K562 (cell line): ENCODE data around the gene RFNG. TPM values are rescaled to one million over a fixed set of nuclear protein-coding genes. Genes with fewer than 3 reads are reported as not detected.

Experiments used
- ARNT ChIP-seq, 2 experiments: fragments of 450-650 bp; IDR thresholded peaks; 2 replicates each; pipeline ENCODE4 v1.6.1; 2016; ENCODE audit warnings: mild to moderate bottlenecking in 1 of 2
- ATF2 ChIP-seq: sonication (generic); formaldehyde crosslinking; IDR thresholded peaks from 2 replicates; pipeline ENCODE4 v1.8.1; 2022; ENCODE audit warnings: missing genetic modification reagents
- CBX5 ChIP-seq: IDR thresholded peaks from 2 replicates; pipeline ENCODE4 v1.6.1; 2014; ENCODE audit warnings: low read depth, borderline replicate concordance
- ERF ChIP-seq: fragments of 450-650 bp; formaldehyde crosslinking; IDR thresholded peaks from 2 replicates; pipeline ENCODE4 v1.4.0; 2020; ENCODE audit warnings: mild to moderate bottlenecking, mixed read lengths
- FOXJ2 ChIP-seq: fragments of 200-800 bp; sonication (Bioruptor generic); IDR thresholded peaks from 2 replicates; pipeline ENCODE4 v1.6.1; 2016; ENCODE audit warnings: missing genetic modification characterization, missing compliant biosample characterization
- HDAC1 ChIP-seq, 2 experiments: fragments of 450-650 bp; IDR thresholded peaks; 2 replicates each; pipeline ENCODE4 v1.6.1; 2016 to 2017; ENCODE audit warnings: inconsistent platforms in 1 of 2, mild to moderate bottlenecking in 1 of 2, moderate library complexity in 1 of 2
- HMBOX1 ChIP-seq: sonication (generic); IDR thresholded peaks from 2 replicates; pipeline ENCODE4 v1.6.1; 2016
- IRF9 ChIP-seq: fragments of 450-650 bp; IDR thresholded peaks from 2 replicates; pipeline ENCODE4 v1.6.1; 2016; ENCODE audit warnings: missing biosample characterization, missing genetic modification characterization
- KHSRP ChIP-seq: fragments of 450-650 bp; IDR thresholded peaks from 2 replicates; pipeline ENCODE4 v1.6.1; 2017
- KLF6 ChIP-seq: fragments of 250-450 bp; sonication (Bioruptor Pico); IDR thresholded peaks from 2 replicates; pipeline ENCODE4 v1.4.0; 2020; ENCODE audit warnings: mild to moderate bottlenecking, moderate library complexity, borderline replicate concordance
- MCM7 ChIP-seq, 2 experiments: fragments of 450-650 bp; IDR thresholded peaks; 2 replicates each; pipeline ENCODE4 v1.6.1; 2016 to 2018
- MYC ChIP-seq, 2 experiments: fragments of 250-450 bp in 1 of 2; sonication (Bioruptor Pico) in 1 of 2; IDR thresholded peaks; 2 replicates each; pipeline versions ENCODE4 v1.5.1 to v1.6.1; 2012 to 2021; ENCODE audit warnings: low read depth in 2 of 2, borderline replicate concordance in 1 of 2, improper control_type of control experiment in 1 of 2, low read length in 1 of 2, mild to moderate bottlenecking in 1 of 2, moderate library complexity in 1 of 2
- NELFE ChIP-seq: IDR thresholded peaks from 2 replicates; pipeline ENCODE4 v1.6.1; 2011; ENCODE audit warnings: mild to moderate bottlenecking; ENCODE audit not compliant: insufficient read depth, insufficient read length
- PHF21A ChIP-seq: fragments of 450-650 bp; IDR thresholded peaks from 2 replicates; pipeline ENCODE4 v1.6.1; 2017; ENCODE audit warnings: low read depth, borderline replicate concordance
- POLR2A ChIP-seq: fragments of 450-650 bp; conservative IDR thresholded peaks from 2 replicates; pipeline ENCODE4 v1.6.1; 2016
- POLR2B ChIP-seq: fragments of 450-650 bp; IDR thresholded peaks from 2 replicates; pipeline ENCODE4 v1.6.1; 2018; ENCODE audit warnings: low read depth; ENCODE audit not compliant: partially characterized antibody
- RB1 ChIP-seq: fragments of 450-650 bp; IDR thresholded peaks from 2 replicates; pipeline ENCODE4 v1.6.1; 2017; ENCODE audit warnings: low read depth, mild to moderate bottlenecking
- RBM22 ChIP-seq: fragments of 200-400 bp; formaldehyde crosslinking; IDR thresholded peaks from 2 replicates; pipeline ENCODE4 v1.6.1; 2018; ENCODE audit warnings: low read length, low read depth; ENCODE audit not compliant: poor library complexity, severe bottlenecking
- YY1 ChIP-seq, 3 experiments: IDR thresholded peaks; 2 replicates each; pipeline ENCODE4 v1.6.1; 2011; ENCODE audit warnings: low read length in 2 of 3, mild to moderate bottlenecking in 2 of 3, moderate library complexity in 2 of 3, borderline replicate concordance in 1 of 3, control low read depth in 1 of 3, low read depth in 1 of 3; ENCODE audit not compliant: insufficient read depth in 3 of 3, insufficient replicate concordance in 2 of 3, control insufficient read depth in 1 of 3, insufficient read length in 1 of 3; ENCODE audit errors: extremely low read depth in 1 of 3
- ZC3H8 ChIP-seq: fragments of 450-650 bp; IDR thresholded peaks from 2 replicates; pipeline ENCODE4 v1.6.1; 2017
- ZFX ChIP-seq: sonication (generic); formaldehyde crosslinking; IDR thresholded peaks from 2 replicates; pipeline ENCODE4 v1.8.0; 2022; ENCODE audit warnings: mild to moderate bottlenecking, missing genetic modification reagents, moderate library complexity
- ZNF121 ChIP-seq: sonication (generic); formaldehyde crosslinking; conservative IDR thresholded peaks from 2 replicates; pipeline ENCODE4 v1.8.0; 2022; ENCODE audit warnings: missing genetic modification reagents
- ZNF384 ChIP-seq: IDR thresholded peaks from 2 replicates; pipeline ENCODE4 v1.6.1; 2012; ENCODE audit warnings: low read depth, low read length, improper control_type of control experiment
- ZNF740 ChIP-seq, 3 experiments: fragments of 200-800 bp in 1 of 3; sonication (Bioruptor generic) in 1 of 3; sonication (generic) in 1 of 3; formaldehyde crosslinking in 1 of 3; IDR thresholded peaks; 2 replicates each; pipeline versions ENCODE4 v1.6.1 to v1.8.0; 2016 to 2022; ENCODE audit warnings: mild to moderate bottlenecking in 2 of 3, missing compliant biosample characterization in 2 of 3, missing genetic modification characterization in 2 of 3, missing genetic modification reagents in 1 of 3
- polyA plus RNA-seq, 8 experiments: library from polyadenylated mRNA; depleted of rRNA in 4 of 8; stranded (reverse) in 5 of 8; unstranded in 3 of 8; fragments of >200 nt; fragmentation: Nextera tagmentation in 2 of 8; fragmentation: Illumina TruSeq in 1 of 8; extraction: Ambion mirVana in 2 of 8; extraction: Trizol in 1 of 8; gene quantifications; 2 replicates each; pipeline versions ENCODE4 v1.2.1 to v1.2.3, GENCODE V29; 2011 to 2014; ENCODE audit warnings: inconsistent platforms in 1 of 8, missing spikeins in 1 of 8
- total RNA-seq, 7 experiments: library from RNA; depleted of rRNA in 6 of 7; stranded (reverse); fragments of >200 nt in 6 of 7; fragmentation: Illumina TruSeq in 2 of 7; extraction: Trizol in 2 of 7; gene quantifications; 2 replicates each; pipeline versions ENCODE4 v1.2.1 to v1.2.3, GENCODE V29; 2011 to 2021; ENCODE audit warnings: low replicate concordance in 1 of 7

Gene RFNG
- total and polyA plus RNA-seq, 9 of the 15 experiments (the other 6 are each of a cell fraction or from before 2014, with no cell fraction given), result 0.32 to 32.8 (median 9.5) TPM

GRCh38 chr17:82097184-82097918, 45.7 kb upstream of the RFNG start (continued):
- no peak for TF ChIP-seq IRF9
- no peak for TF ChIP-seq POLR2B
- TF ChIP-seq FOXJ2 (tag), result 0 out of 2 replicates have a peak, but pooled peaks have one; percentile 21
- no peak for TF ChIP-seq PHF21A
- peak; percentile 81; the same call in 1 of the 2 replicates for TF ChIP-seq MYC (IDR thresholded peaks at IDR 0.05; ENCODE audit: low read depth, low read length)
- TF ChIP-seq MYC (CRISPR knock-in tag; IDR thresholded peaks at IDR 0.05; ENCODE audit: borderline replicate concordance, low read depth), result no peak
- TF ChIP-seq ERF (CRISPR knock-in tag), result 0 out of 2 replicates have a peak, but pooled peaks have one; percentile 16
- TF ChIP-seq ZC3H8, result no peak
- TF ChIP-seq ATF2 (CRISPR knock-in tag), result peak; percentile 45; the same call in 1 of the 2 replicates
- no peak for TF ChIP-seq MCM7 (IDR thresholded peaks at IDR 0.05)
- peak; percentile 57 for TF ChIP-seq ZFX (CRISPR knock-in tag)
- no peak for TF ChIP-seq HMBOX1
- TF ChIP-seq ZNF384, result no peak
- peak; percentile 94 for TF ChIP-seq RBM22
- TF ChIP-seq YY1 (IDR thresholded peaks at IDR 0.05; ENCODE audit: borderline replicate concordance in 1 of 3, control insufficient read depth in 1 of 3, extremely low read depth in 1 of 3, insufficient read depth in 3 of 3, insufficient read length in 1 of 3, insufficient replicate concordance in 2 of 3, low read depth in 1 of 3, low read length in 2 of 3), result peak in 1 of 3 experiments; percentile 27
- TF ChIP-seq POLR2A, result 0 out of 2 replicates have a peak, but pooled peaks have one; percentile 1
- TF ChIP-seq NELFE, result no peak
- TF ChIP-seq ZNF740 (CRISPR knock-in tag; IDR thresholded peaks at IDR 0.05), result peak; percentile 56; the same call in 1 of the 2 replicates
- no peak for TF ChIP-seq ZNF740 (tag; IDR thresholded peaks at IDR 0.05)
- peak; percentile 23; the same call in 1 of the 2 replicates for TF ChIP-seq RB1
- no peak for TF ChIP-seq ARNT (IDR thresholded peaks at IDR 0.05)
- TF ChIP-seq KLF6 (CRISPR knock-in tag), result no peak
- TF ChIP-seq CBX5, result no peak
- no peak; the same call in 1 of the 2 replicates for TF ChIP-seq ZNF121 (CRISPR knock-in tag)
- peak in 1 of 2 experiments; percentile 76; a peak in 2 of 4 replicates for TF ChIP-seq HDAC1 (IDR thresholded peaks at IDR 0.05)
- no peak for TF ChIP-seq KHSRP
